Sigmoid colon (tissue), 7 donors: Measurements from ENCODE around the gene CDKL1. TPM values are rescaled to one million over a fixed set of nuclear protein-coding genes. Genes with fewer than 3 reads are reported as not detected.

Experiments used
- DNase-seq: peaks from one replicate; pipeline ENCODE4 v3.0.0-alpha.2; 2019
- H3K27ac ChIP-seq, 4 donors: fragments of 200-600 bp; sonication (generic); one replicate each; pipeline ENCODE4 v1.5.1; 2016 to 2019; ENCODE audit warnings: mild to moderate bottlenecking in 1 of 4
- H3K27me3 ChIP-seq, 3 donors: fragments of 200-600 bp; sonication (generic); one replicate each; pipeline ENCODE4 v1.5.1; 2019; ENCODE audit warnings: mild to moderate bottlenecking in 1 of 3
- H3K36me3 ChIP-seq, 4 donors: fragments of 200-600 bp; sonication (generic); one replicate each; pipeline ENCODE4 v1.5.1; 2016 to 2019
- H3K4me1 ChIP-seq, 4 donors: fragments of 200-600 bp; sonication (generic); one replicate each; pipeline ENCODE4 v1.5.1; 2017 to 2019
- H3K4me3 ChIP-seq, 4 donors: fragments of 200-600 bp; sonication (generic); one replicate each; pipeline ENCODE4 v1.5.1; 2017 to 2019; ENCODE audit warnings: mild to moderate bottlenecking in 2 of 4, moderate library complexity in 1 of 4
- H3K9me3 ChIP-seq, 4 donors: fragments of 200-600 bp in 3 of 4; sonication (generic) in 3 of 4; one replicate each; pipeline versions ENCODE4 v1.5.1 to v1.6.1; 2013 to 2019
- EP300 ChIP-seq, 4 donors: sonication (generic); formaldehyde crosslinking; IDR thresholded peaks; one replicate each; pipeline ENCODE4 v1.6.1; 2017; ENCODE audit warnings: antibody characterized with exemption in 4 of 4
- POLR2A ChIP-seq, 2 donors: fragments of 450-650 bp; IDR thresholded peaks; one replicate each; pipeline ENCODE4 v1.6.1; 2016; ENCODE audit warnings: antibody characterized with exemption in 2 of 2, mild to moderate bottlenecking in 2 of 2, moderate library complexity in 2 of 2
- POLR2AphosphoS5 ChIP-seq, 4 donors: sonication (generic); formaldehyde crosslinking; IDR thresholded peaks; one replicate each; pipeline ENCODE4 v1.6.1; 2017; ENCODE audit warnings: antibody characterized with exemption in 4 of 4
- WGBS, 2 donors: extraction: QIAGEN DNeasy Blood & Tissue Kit; methylation state at CpG; one replicate each; pipeline ENCODE4 v1.1.7; 2013; 5-methylcytosine and 5-hydroxymethylcytosine counted together
- intact Hi-C: fragments of 100-400 bp; cut with DNase I; formaldehyde crosslinking; loops from one replicate; pipeline ENCODE4 v1.15.1; 2023
- polyA plus RNA-seq, 3 donors: library from polyadenylated mRNA; stranded (reverse); fragments of 200-250 nt; gene quantifications; one replicate each; pipeline ENCODE4 v1.2.3, GENCODE V29; 2013
- total RNA-seq, 4 donors: library from RNA; depleted of rRNA; stranded (reverse); fragments of >200 nt; gene quantifications; one replicate each; pipeline ENCODE4 v1.1.0, GENCODE V29; 2016
- TF ChIP-seq, protein P1 (sequence below), 4 experiments: fragments of 450-650 bp in 3 of 4; fragments of 200-600 bp in 1 of 4; IDR thresholded peaks; one replicate each; pipeline ENCODE4 v1.5.1; 2016 to 2019; ENCODE audit warnings: antibody characterized with exemption in 4 of 4, mild to moderate bottlenecking in 3 of 4, moderate library complexity in 2 of 4
- donor health status: healthy with polysubstance abuse.
- donor health status: Bipolar disorder and iron deficiency.
- donor health status: healthy.

Gene CDKL1
- total and polyA plus RNA-seq, 7 donors: 4.2 to 91.8 (median 39.8) TPM

DNA sequence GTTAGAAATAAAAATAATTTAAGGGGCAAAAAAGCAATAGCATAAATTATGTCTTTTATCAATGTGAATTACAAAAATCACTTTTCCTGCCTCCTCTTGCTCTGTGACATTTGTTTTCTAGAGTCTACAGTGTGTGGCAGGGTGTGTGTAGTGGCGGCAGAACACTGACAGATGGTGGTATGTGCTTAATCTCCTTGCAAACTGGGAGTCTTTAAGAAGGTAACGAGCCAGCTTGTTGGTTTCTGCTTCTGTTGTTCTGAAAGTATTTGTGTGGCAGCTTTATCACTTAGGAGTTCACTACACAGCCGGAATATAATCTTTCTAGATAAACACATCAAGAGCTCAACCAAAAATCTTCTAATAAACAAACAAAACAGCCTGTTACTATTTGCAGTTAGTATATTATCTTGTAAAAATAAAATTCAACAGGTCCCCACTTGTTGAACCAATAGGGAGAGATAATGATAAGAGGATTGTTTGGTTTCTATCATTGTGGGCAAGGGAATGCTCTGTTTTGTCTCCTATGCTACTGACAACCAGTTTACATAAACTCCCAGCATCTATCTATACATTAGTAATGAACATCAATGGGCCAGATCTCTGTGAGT, 13.0 kb downstream of the CDKL1 start:
- H3K4me3 ChIP-seq: no peak overlapping the region
- H3K4me1 ChIP-seq: peaks cover 0 to 7% (median 2%) of the 10 kb centered on the region in 4 donors
- intact Hi-C loops: no loop called here
- WGBS, 2 donors: 38 to 72% methylated on average over 3 of the region's 3 CpGs
- peaks cover 0 to 35% (median 0%) of the 10 kb centered on the region in 4 donors for H3K36me3 ChIP-seq
- TF ChIP-seq, protein P1, sequence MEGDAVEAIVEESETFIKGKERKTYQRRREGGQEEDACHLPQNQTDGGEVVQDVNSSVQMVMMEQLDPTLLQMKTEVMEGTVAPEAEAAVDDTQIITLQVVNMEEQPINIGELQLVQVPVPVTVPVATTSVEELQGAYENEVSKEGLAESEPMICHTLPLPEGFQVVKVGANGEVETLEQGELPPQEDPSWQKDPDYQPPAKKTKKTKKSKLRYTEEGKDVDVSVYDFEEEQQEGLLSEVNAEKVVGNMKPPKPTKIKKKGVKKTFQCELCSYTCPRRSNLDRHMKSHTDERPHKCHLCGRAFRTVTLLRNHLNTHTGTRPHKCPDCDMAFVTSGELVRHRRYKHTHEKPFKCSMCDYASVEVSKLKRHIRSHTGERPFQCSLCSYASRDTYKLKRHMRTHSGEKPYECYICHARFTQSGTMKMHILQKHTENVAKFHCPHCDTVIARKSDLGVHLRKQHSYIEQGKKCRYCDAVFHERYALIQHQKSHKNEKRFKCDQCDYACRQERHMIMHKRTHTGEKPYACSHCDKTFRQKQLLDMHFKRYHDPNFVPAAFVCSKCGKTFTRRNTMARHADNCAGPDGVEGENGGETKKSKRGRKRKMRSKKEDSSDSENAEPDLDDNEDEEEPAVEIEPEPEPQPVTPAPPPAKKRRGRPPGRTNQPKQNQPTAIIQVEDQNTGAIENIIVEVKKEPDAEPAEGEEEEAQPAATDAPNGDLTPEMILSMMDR (IDR thresholded peaks at IDR 0.05): no peak
- no peak for TF ChIP-seq POLR2A (IDR thresholded peaks at IDR 0.05)
- no peak for TF ChIP-seq EP300 (IDR thresholded peaks at IDR 0.05)
- TF ChIP-seq POLR2AphosphoS5 (IDR thresholded peaks at IDR 0.05): no peak
- no peaks in the 10 kb centered on the region for H3K9me3 ChIP-seq
- no peaks in the 10 kb centered on the region for H3K27me3 ChIP-seq
- no peak for DNase-seq
- no peak overlapping the region for H3K27ac ChIP-seq

DNA sequence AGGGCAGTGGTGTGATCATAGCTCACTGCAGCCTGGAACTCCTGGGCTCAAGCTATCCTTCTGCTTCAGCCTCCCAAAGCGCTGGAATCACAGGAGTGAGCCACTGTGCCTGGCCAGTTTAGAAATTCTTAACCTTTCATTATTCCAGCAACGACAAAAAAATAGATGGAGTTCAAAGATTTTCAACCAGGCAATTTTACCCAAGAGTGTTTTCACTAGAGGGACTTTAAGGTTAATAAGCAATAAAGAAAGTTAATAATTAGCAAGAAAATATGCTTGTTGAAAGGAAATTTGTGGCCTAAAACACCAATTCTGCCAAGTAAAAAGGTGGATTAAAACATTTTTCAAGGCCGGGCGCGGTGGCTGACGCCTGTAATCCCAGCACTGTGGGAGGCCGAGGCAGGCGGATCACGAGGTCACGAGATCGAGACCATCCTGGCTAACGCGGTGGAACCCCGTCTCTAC, 14.8 kb downstream of the CDKL1 start:
- no peaks in the 10 kb centered on the region for H3K9me3 ChIP-seq
- peaks cover 0 to 4% (median 0%) of the 10 kb centered on the region in 4 donors for H3K4me1 ChIP-seq
- no peak for DNase-seq
- no peak overlapping the region for H3K4me3 ChIP-seq
- no peaks in the 10 kb centered on the region for H3K27me3 ChIP-seq
- H3K27ac ChIP-seq: no peak overlapping the region
- H3K36me3 ChIP-seq: peaks cover 0 to 51% (median 0%) of the 10 kb centered on the region in 4 donors
- intact Hi-C loops: no loop called here
- no peak for TF ChIP-seq POLR2A (IDR thresholded peaks at IDR 0.05)
- TF ChIP-seq POLR2AphosphoS5 (IDR thresholded peaks at IDR 0.05): no peak
- no peak for TF ChIP-seq EP300 (IDR thresholded peaks at IDR 0.05)
- TF ChIP-seq, protein P1 (IDR thresholded peaks at IDR 0.05): no peak
- WGBS, 2 donors: 22 to 80% methylated on average over 14 of the region's 14 CpGs

DNA sequence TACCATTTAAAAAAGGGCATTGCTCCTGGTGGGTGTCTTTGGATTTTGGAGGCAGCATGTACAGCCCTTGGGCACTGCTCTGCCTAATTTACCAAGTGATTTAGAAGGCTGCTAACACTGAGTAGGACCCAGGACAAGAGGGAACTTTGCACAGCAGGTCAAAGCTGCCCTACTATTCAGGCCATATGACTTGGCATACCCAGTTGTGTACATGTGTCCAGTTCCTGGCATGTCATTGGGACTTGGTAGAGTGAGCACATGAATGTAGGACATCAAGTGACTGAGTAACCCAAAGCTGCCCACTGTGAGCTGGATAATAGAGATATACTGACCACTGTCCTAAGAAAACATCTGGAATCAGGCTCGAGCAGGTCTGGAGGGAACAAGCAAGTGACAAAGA, 15.7 kb downstream of the CDKL1 start:
- Histone ChIP-seq H3K4me3 (no peak overlapping the region), H3K27me3 (no peaks in the 10 kb centered on the region), H3K27ac (no peak overlapping the region), H3K4me1 (peaks cover 0 to 4% (median 0%) of the 10 kb centered on the region in 4 donors), H3K36me3 (peaks cover 0 to 44% (median 0%) of the 10 kb centered on the region in 4 donors), H3K9me3 (no peaks in the 10 kb centered on the region)
- intact Hi-C loops: no loop called here
- no peak for DNase-seq
- TF ChIP-seq POLR2AphosphoS5 (IDR thresholded peaks at IDR 0.05): no peak
- WGBS, 2 donors: 98% methylated on average over 1 of the region's 1 CpG

DNA sequence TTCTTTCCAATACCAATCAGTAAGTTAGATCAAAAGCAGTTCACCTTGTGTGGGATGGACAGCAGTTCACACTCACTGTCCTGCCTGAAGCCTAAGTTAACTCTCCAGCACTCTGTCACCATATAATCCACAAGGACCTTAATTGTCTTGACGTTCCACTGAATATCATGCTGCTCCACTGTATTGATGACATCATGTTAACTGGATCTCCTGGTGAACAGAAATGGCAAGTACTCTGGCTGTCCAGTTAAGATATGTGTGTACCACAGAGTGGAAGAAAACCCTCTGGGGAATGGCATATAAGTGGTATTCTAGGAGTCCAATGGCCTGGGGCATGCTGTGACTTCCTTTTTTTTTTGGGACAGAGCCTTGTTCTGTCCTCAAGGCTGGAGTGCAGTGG, 16.2 kb downstream of the CDKL1 start:
- no peak for DNase-seq
- peaks cover 0 to 4% (median 0%) of the 10 kb centered on the region in 4 donors for H3K4me1 ChIP-seq
- no peaks in the 10 kb centered on the region for H3K9me3 ChIP-seq
- no peak overlapping the region for H3K4me3 ChIP-seq
- H3K27me3 ChIP-seq: no peaks in the 10 kb centered on the region
- peaks cover 0 to 44% (median 0%) of the 10 kb centered on the region in 4 donors for H3K36me3 ChIP-seq
- H3K27ac ChIP-seq: no peak overlapping the region
- 93 to 94% methylated on average over 1 of the region's 1 CpG for WGBS, 2 donors
- intact Hi-C loops: no loop called here
- no peak for TF ChIP-seq POLR2AphosphoS5 (IDR thresholded peaks at IDR 0.05)
- no peak for TF ChIP-seq EP300 (IDR thresholded peaks at IDR 0.05)
- TF ChIP-seq, protein P1 (IDR thresholded peaks at IDR 0.05): no peak
- TF ChIP-seq POLR2A (IDR thresholded peaks at IDR 0.05): no peak

DNA sequence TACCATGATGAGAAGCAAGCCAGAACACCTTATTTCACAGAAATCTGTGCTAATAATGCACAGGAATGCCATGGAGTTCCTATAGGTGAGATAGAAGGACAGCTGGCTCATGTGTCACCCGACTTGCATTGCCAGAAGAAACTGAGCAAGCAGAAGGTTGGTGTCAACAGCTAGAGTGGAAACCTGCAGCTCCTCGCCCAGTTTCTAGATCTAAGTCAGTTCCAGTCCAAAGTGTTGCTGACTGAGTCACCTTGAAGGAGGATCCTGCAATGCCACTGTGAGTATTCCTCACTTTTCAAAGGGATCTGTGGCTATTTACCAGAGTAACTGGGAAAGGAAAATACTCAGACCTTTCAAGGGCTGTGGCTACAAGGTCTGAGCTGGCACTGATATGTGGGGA, 17.1 kb downstream of the CDKL1 start:
- no peak for DNase-seq
- no peak overlapping the region for H3K27ac ChIP-seq
- H3K36me3 ChIP-seq: peaks cover 0 to 47% (median 0%) of the 10 kb centered on the region in 4 donors
- H3K4me1 ChIP-seq: peaks cover 0 to 4% (median 0%) of the 10 kb centered on the region in 4 donors
- H3K4me3 ChIP-seq: no peak overlapping the region
- no peaks in the 10 kb centered on the region for H3K9me3 ChIP-seq
- 87 to 93% methylated on average over 2 of the region's 2 CpGs for WGBS, 2 donors
- TF ChIP-seq, protein P1 (IDR thresholded peaks at IDR 0.05): no peak
- TF ChIP-seq POLR2AphosphoS5 (IDR thresholded peaks at IDR 0.05) (no peak), POLR2A (IDR thresholded peaks at IDR 0.05) (no peak), EP300 (IDR thresholded peaks at IDR 0.05) (no peak)
- intact Hi-C loops: no loop called here
- H3K27me3 ChIP-seq: no peaks in the 10 kb centered on the region
